ENCODE measurements around the gene FOSL2.

FOSL2 gene

GRCh38 chr2:28453396-28453795 is 60.7 kb downstream of the FOSL2 start:
- no peak for DNase-seq

GRCh38 chr2:28454016-28454930 is 61.6 kb downstream of the FOSL2 start:
- no peak for DNase-seq

GRCh38 chr2:28457237-28457636 is 64.6 kb downstream of the FOSL2 start:
- no peak for DNase-seq

GRCh38 chr2:28461056-28461455 is 68.4 kb downstream of the FOSL2 start:
- no peak for DNase-seq

- DNase-seq, result no peak
Measured at GRCh38 chr2:28462122-28462521, 69.5 kb downstream of the FOSL2 start.

GRCh38 chr2:28463211-28463816 is 70.7 kb downstream of the FOSL2 start:
- no peak for DNase-seq

GRCh38 chr2:28463893-28464292 is 71.2 kb downstream of the FOSL2 start:
- no peak for DNase-seq

GRCh38 chr2:28465148-28465885 is 72.7 kb downstream of the FOSL2 start:
- no peak for DNase-seq

All from activated CD4-positive, CD25-positive, alpha-beta regulatory T cell treated with anti-CD3 and anti-CD28 coated beads, Interleukin-2, amount 50 U/mL, for 72 hours (primary cell).